Heart left ventricle (tissue), 16 donors: ENCODE measurements around the gene ARHGAP10. TPM values are rescaled to one million over a fixed set of nuclear protein-coding genes. Genes with fewer than 3 reads are reported as not detected.

Experiments
- ATAC-seq, 4 donors: fragments of 200-7000 bp; cut with Tn5 transposase; one replicate each; pipeline ENCODE4 v1.9.1; 2020 to 2022; ENCODE audit warnings: moderate library complexity in 4 of 4, mild to moderate bottlenecking in 3 of 4, moderate number of reproducible peaks in 1 of 4
- DNase-seq, 5 donors: peaks; one replicate each; pipeline ENCODE4 v3.0.0-alpha.2; 2020
- H3K27ac ChIP-seq, 12 donors: fragments of 200-600 bp; sonication (generic) in 4 of 12; one replicate each; pipeline versions ENCODE4 v1.5.0 to v1.8.0; 2016 to 2022; ENCODE audit warnings: mild to moderate bottlenecking in 2 of 12
- H3K27me3 ChIP-seq, 9 donors: fragments of 200-600 bp; sonication (generic) in 2 of 9; one replicate each; pipeline versions ENCODE4 v1.5.1 to v1.8.0; 2016 to 2022; ENCODE audit warnings: mild to moderate bottlenecking in 3 of 9
- H3K36me3 ChIP-seq, 9 donors: fragments of 200-600 bp; sonication (generic) in 2 of 9; one replicate each; pipeline versions ENCODE4 v1.5.0 to v1.8.0; 2018 to 2022; ENCODE audit warnings: mild to moderate bottlenecking in 2 of 9
- H3K4me1 ChIP-seq, 12 donors: fragments of 200-600 bp; sonication (generic) in 4 of 12; one replicate each; pipeline versions ENCODE4 v1.5.0 to v1.8.0; 2016 to 2022; ENCODE audit warnings: mild to moderate bottlenecking in 3 of 12
- H3K4me3 ChIP-seq, 12 donors: fragments of 200-600 bp; sonication (generic) in 4 of 12; one replicate each; pipeline versions ENCODE4 v1.5.0 to v1.8.0; 2017 to 2022; ENCODE audit warnings: mild to moderate bottlenecking in 9 of 12, moderate library complexity in 4 of 12
- H3K9me3 ChIP-seq, 12 donors: fragments of 200-600 bp; sonication (generic) in 4 of 12; one replicate each; pipeline versions ENCODE4 v1.5.0 to v1.8.0; 2016 to 2022; ENCODE audit warnings: mild to moderate bottlenecking in 1 of 12
- CTCF ChIP-seq, 12 donors: fragments of 200-600 bp; sonication (generic) in 4 of 12; IDR thresholded peaks; one replicate each; pipeline versions ENCODE4 v1.5.0 to v1.8.0; 2018 to 2022; ENCODE audit warnings: antibody characterized with exemption in 12 of 12, mild to moderate bottlenecking in 5 of 12
- POLR2A ChIP-seq, 2 donors: fragments of 450-650 bp; IDR thresholded peaks; one replicate each; pipeline ENCODE4 v1.6.1; 2017; ENCODE audit warnings: antibody characterized with exemption in 2 of 2, mild to moderate bottlenecking in 2 of 2, moderate library complexity in 2 of 2
- WGBS, 4 donors: extraction: QIAGEN DNeasy Blood & Tissue Kit in 2 of 4; methylation state at CpG; one replicate each; pipeline versions ENCODE4 v1.1.5 to v1.1.7; 2013 to 2018; 5-methylcytosine and 5-hydroxymethylcytosine counted together
- intact Hi-C, 10 donors: fragments of 100-400 bp; cut with DNase I; formaldehyde crosslinking; loops; one replicate each; pipeline versions ENCODE4 v1.11.1 to v1.14.2; 2022
- polyA plus RNA-seq, 2 donors: library from polyadenylated mRNA; stranded (reverse); fragments of 200-250 nt; gene quantifications; one replicate each; pipeline ENCODE4 v1.2.3, GENCODE V29; 2013
- total RNA-seq, 9 donors: library from RNA; depleted of rRNA in 2 of 9; stranded (reverse); fragments of >200 nt in 2 of 9; fragmentation: NEBNext Ultra II Directional in 3 of 9; extraction: Animal tissue kit (Norgen Biotek cat#: 25700) in 3 of 9; gene quantifications; one replicate each; pipeline versions ENCODE4 v1.1.0 to v1.2.4, GENCODE V29; 2016 to 2023
- donor health status: ischemic (EF 13 %, LVEDD 7.1; RV severe dilation, severe dysfunction).
- donor health status: healthy with polysubstance abuse.
- donor health status: DM: no; HTN: yes; CAD: no.
- donor health status: DM: no; HTN: no; CAD: no.
- donor health status: ischemic (EF 25% LVEDD 6.9; RV normal size, moderate dysfunction).
- donor health status: ischemic (EF 25% LVEDD 5.7; RV mildly dilated, moderate dysfunction).
- donor health status: healthy.
- donor health status: DM: yes; HTN: yes; CAD: no.
- donor health status: ischemic (EF 35%, LVEDD 5.7; RV mildly dilated, moderate dysfunction).
- donor health status: nonischemic (EF 11% LVEDD 7.7; RV severe dilation, severe dysfunction).
- donor health status: DM: yes; HTN: yes; CAD: no.
- donor health status: PGD.
- donor health status: ischemic (EF 29% LVEDD 5.4; RV normal size, mild dysfunction).
- donor health status: nonischemic (EF 23%, LVEDD 6.1; RV moderate dilation, normal function).

Gene ARHGAP10
- total and polyA plus RNA-seq, 11 donors = 30.6 to 73.7 (median 51.7) TPM

- Histone ChIP-seq H3K27ac (peak overlapping the region in 9 of 12 donors; percentile 15 to 70 (median 51)), H3K4me3 (no peak overlapping the region), H3K4me1 (peaks cover 2 to 53% (median 29%) of the 10 kb centered on the region in 12 donors), H3K9me3 (no peaks in the 10 kb centered on the region), H3K27me3 (no peaks in the 10 kb centered on the region), H3K36me3 (peaks cover 0 to 4% (median 0%) of the 10 kb centered on the region in 9 donors)
- intact Hi-C loops = no loop called here
- WGBS, 4 donors = 30 to 44% (median 37%) methylated on average over 1 of the region's 1 CpG
- ATAC-seq = peak; percentile 31 to 47 (median 41)
- peak in 2 of 5 donors; percentile 47 to 54 for DNase-seq
- no peak for TF ChIP-seq POLR2A (IDR thresholded peaks at IDR 0.05)
- TF ChIP-seq CTCF (IDR thresholded peaks at IDR 0.05) = no peak
Measured at GRCh38 chr4:147760695-147761094, 28.8 kb downstream of the ARHGAP10 start.

- Histone ChIP-seq H3K27ac (peak overlapping the region in 6 of 12 donors; percentile 15 to 70 (median 50)), H3K4me1 (peaks cover 2 to 46% (median 23%) of the 10 kb centered on the region in 12 donors), H3K9me3 (no peaks in the 10 kb centered on the region), H3K4me3 (no peak overlapping the region), H3K27me3 (no peaks in the 10 kb centered on the region), H3K36me3 (peaks cover 0 to 4% (median 0%) of the 10 kb centered on the region in 9 donors)
- 91 to 95% (median 92%) methylated on average over 7 of the region's 7 CpGs for WGBS, 4 donors
- intact Hi-C loops = no loop called here
- no peak for DNase-seq
- no peak for ATAC-seq
- TF ChIP-seq POLR2A (IDR thresholded peaks at IDR 0.05) = no peak
Measured at GRCh38 chr4:147761218-147761883, 29.5 kb downstream of the ARHGAP10 start.

- intact Hi-C loops = no loop called here
- no peaks in the 10 kb centered on the region for H3K9me3 ChIP-seq
- H3K36me3 ChIP-seq = peaks cover 0 to 5% (median 0%) of the 10 kb centered on the region in 9 donors
- ATAC-seq (no peak), DNase-seq (no peak)
- no peak overlapping the region for H3K27ac ChIP-seq
- H3K4me1 ChIP-seq = peaks cover 3 to 52% (median 21%) of the 10 kb centered on the region in 12 donors
- TF ChIP-seq POLR2A (IDR thresholded peaks at IDR 0.05) (no peak), CTCF (IDR thresholded peaks at IDR 0.05) (no peak)
- H3K4me3 ChIP-seq = no peak overlapping the region
- no peaks in the 10 kb centered on the region for H3K27me3 ChIP-seq
- 74 to 78% (median 75%) methylated on average over 7 of the region's 7 CpGs for WGBS, 4 donors
Measured at GRCh38 chr4:147764337-147764736, 32.4 kb downstream of the ARHGAP10 start.

- peaks cover 0 to 8% (median 0%) of the 10 kb centered on the region in 9 donors for H3K36me3 ChIP-seq
- intact Hi-C loops = no loop called here
- WGBS, 4 donors = 81 to 94% (median 92%) methylated on average over 3 of the region's 3 CpGs
- ATAC-seq = no peak
- H3K4me1 ChIP-seq = peaks cover 0 to 49% (median 21%) of the 10 kb centered on the region in 12 donors
- no peak for TF ChIP-seq CTCF (IDR thresholded peaks at IDR 0.05)
- TF ChIP-seq POLR2A (IDR thresholded peaks at IDR 0.05) = no peak
- no peaks in the 10 kb centered on the region for H3K9me3 ChIP-seq
- no peak overlapping the region for H3K4me3 ChIP-seq
- H3K27ac ChIP-seq = no peak overlapping the region
- no peak for DNase-seq
- no peaks in the 10 kb centered on the region for H3K27me3 ChIP-seq
Measured at GRCh38 chr4:147765121-147765529, 33.2 kb downstream of the ARHGAP10 start.
